GM08714 (cell line): ENCODE results near the gene LINC01488.

ENCODE experiments used
- H3K4me3 ChIP-seq: fragments of 200-500 bp; sonication (Bioruptor generic); 2 replicates; pipeline ENCODE4 v1.5.1; 2014; ENCODE audit warnings: mild to moderate bottlenecking, low read length, inconsistent platforms
- ZNF274 ChIP-seq: IDR thresholded peaks from 2 replicates; pipeline ENCODE4 v1.6.1; 2012; ENCODE audit warnings: mild to moderate bottlenecking, low read depth, low read length

Gene LINC01488

GRCh38 chr11:69520186-69520916 is 38.9 kb downstream of the LINC01488 start:
- no peak for TF ChIP-seq ZNF274
- no peak overlapping the region for H3K4me3 ChIP-seq

- no peak for TF ChIP-seq ZNF274
- H3K4me3 ChIP-seq = no peak overlapping the region
These were observed 40.0 kb downstream of the LINC01488 start for GRCh38 chr11:69521457-69521856.

- H3K4me3 ChIP-seq = no peak overlapping the region
- TF ChIP-seq ZNF274 = no peak
These were observed 42.0 kb downstream of the LINC01488 start for GRCh38 chr11:69523453-69523852.

- no peak overlapping the region for H3K4me3 ChIP-seq
- TF ChIP-seq ZNF274 = no peak
These were observed 42.9 kb downstream of the LINC01488 start for GRCh38 chr11:69524291-69524882.

GRCh38 chr11:69524991-69525411 is 43.5 kb downstream of the LINC01488 start:
- TF ChIP-seq ZNF274 = no peak
- H3K4me3 ChIP-seq = no peak overlapping the region

- H3K4me3 ChIP-seq = no peak overlapping the region
- TF ChIP-seq ZNF274 = no peak
These were observed 44.3 kb downstream of the LINC01488 start for GRCh38 chr11:69525516-69526452.

GRCh38 chr11:69526453-69526810 is 45.0 kb downstream of the LINC01488 start:
- H3K4me3 ChIP-seq = no peak overlapping the region
- no peak for TF ChIP-seq ZNF274

- no peak for TF ChIP-seq ZNF274
- H3K4me3 ChIP-seq = no peak overlapping the region
These were observed 47.5 kb downstream of the LINC01488 start for GRCh38 chr11:69529001-69529400.

- no peak overlapping the region for H3K4me3 ChIP-seq
- no peak for TF ChIP-seq ZNF274
These were observed 49.0 kb downstream of the LINC01488 start for GRCh38 chr11:69530278-69531070.

- TF ChIP-seq ZNF274 = no peak
- H3K4me3 ChIP-seq = no peak overlapping the region
These were observed 49.7 kb downstream of the LINC01488 start for GRCh38 chr11:69531071-69531716.

GRCh38 chr11:69531717-69532088 is 50.2 kb downstream of the LINC01488 start:
- TF ChIP-seq ZNF274 = no peak

GRCh38 chr11:69533296-69534165 is 52.1 kb downstream of the LINC01488 start:
- TF ChIP-seq ZNF274 = no peak

More at GRCh38 chr11:69531717-69532088, 50.2 kb downstream of the LINC01488 start:
- no peak overlapping the region for H3K4me3 ChIP-seq

More at GRCh38 chr11:69533296-69534165, 52.1 kb downstream of the LINC01488 start:
- H3K4me3 ChIP-seq = no peak overlapping the region
